Sigmoid colon (tissue), 4 donors: Measurements from ENCODE around the gene CCDC85C.

ENCODE experiments used
- EP300 ChIP-seq, 4 donors: sonication (generic); formaldehyde crosslinking; IDR thresholded peaks; one replicate each; pipeline ENCODE4 v1.6.1; 2017; ENCODE audit warnings: antibody characterized with exemption in 4 of 4
- POLR2A ChIP-seq, 2 donors: fragments of 450-650 bp; IDR thresholded peaks; one replicate each; pipeline ENCODE4 v1.6.1; 2016; ENCODE audit warnings: antibody characterized with exemption in 2 of 2, mild to moderate bottlenecking in 2 of 2, moderate library complexity in 2 of 2
- TF ChIP-seq, protein P1 (sequence below), 4 experiments: fragments of 450-650 bp in 3 of 4; fragments of 200-600 bp in 1 of 4; IDR thresholded peaks; one replicate each; pipeline ENCODE4 v1.5.1; 2016 to 2019; ENCODE audit warnings: antibody characterized with exemption in 4 of 4, mild to moderate bottlenecking in 3 of 4, moderate library complexity in 2 of 4

DNA sequence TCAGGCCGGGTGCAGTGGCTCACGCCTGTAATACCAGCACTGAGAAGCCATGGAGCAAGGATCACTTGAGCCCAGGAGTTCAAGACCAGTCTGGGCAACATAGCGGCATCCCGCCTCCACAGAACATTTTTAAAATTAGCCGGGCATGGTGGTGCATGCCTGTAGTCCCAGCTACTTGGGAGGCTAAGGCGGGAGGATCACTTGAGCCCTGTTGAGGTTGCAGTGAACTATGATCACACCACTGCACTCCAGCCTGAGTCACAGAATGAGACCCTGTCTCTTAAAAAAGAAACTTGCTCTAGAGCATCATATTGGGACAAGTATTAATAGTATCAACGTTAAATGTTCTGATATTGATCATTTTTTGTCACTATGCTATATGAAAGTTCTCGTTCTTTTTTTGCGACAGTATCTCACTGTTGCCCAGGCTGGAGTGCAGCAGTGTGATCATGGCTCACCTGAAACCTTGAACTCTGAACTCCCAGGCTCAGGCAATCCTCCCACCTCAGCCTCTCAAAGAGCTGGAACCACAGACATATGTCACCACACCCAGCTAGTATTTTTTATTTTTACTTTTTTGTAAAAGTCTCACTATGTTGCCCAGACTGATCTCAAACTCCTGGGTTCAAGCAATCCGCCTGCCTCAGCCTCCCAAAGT lies 47.7 kb downstream of the CCDC85C start:
- TF ChIP-seq, protein P1, sequence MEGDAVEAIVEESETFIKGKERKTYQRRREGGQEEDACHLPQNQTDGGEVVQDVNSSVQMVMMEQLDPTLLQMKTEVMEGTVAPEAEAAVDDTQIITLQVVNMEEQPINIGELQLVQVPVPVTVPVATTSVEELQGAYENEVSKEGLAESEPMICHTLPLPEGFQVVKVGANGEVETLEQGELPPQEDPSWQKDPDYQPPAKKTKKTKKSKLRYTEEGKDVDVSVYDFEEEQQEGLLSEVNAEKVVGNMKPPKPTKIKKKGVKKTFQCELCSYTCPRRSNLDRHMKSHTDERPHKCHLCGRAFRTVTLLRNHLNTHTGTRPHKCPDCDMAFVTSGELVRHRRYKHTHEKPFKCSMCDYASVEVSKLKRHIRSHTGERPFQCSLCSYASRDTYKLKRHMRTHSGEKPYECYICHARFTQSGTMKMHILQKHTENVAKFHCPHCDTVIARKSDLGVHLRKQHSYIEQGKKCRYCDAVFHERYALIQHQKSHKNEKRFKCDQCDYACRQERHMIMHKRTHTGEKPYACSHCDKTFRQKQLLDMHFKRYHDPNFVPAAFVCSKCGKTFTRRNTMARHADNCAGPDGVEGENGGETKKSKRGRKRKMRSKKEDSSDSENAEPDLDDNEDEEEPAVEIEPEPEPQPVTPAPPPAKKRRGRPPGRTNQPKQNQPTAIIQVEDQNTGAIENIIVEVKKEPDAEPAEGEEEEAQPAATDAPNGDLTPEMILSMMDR (IDR thresholded peaks at IDR 0.05), result no peak
- no peak for TF ChIP-seq EP300 (IDR thresholded peaks at IDR 0.05)
- no peak for TF ChIP-seq POLR2A (IDR thresholded peaks at IDR 0.05)
